T-helper 17 cell (primary cell): ENCODE results near the gene TUBGCP2. TPM values are rescaled to one million over a fixed set of nuclear protein-coding genes. Genes with fewer than 3 reads are reported as not detected.

ENCODE experiments used
- ATAC-seq: fragments of 150-1000 bp; cut with Tn5 transposase; 2 replicates; pipeline ENCODE4 v1.10.0; 2021; ENCODE audit warnings: mild to moderate bottlenecking, moderate library complexity
- DNase-seq, 3 donors: peaks; one replicate each; pipeline versions ENCODE4 v3.0.0 to v3.0.0-alpha.2; 2020 to 2021
- H3K9me3 ChIP-seq: one replicate; pipeline ENCODE4 v1.7.0; 2013; ENCODE audit warnings: low read length, mild to moderate bottlenecking; ENCODE audit not compliant: control insufficient read depth, poor library complexity, severe bottlenecking
- H3K27ac Mint-ChIP-seq: one replicate; pipeline ENCODE4 v1.8.0; 2022; ENCODE audit warnings: mild to moderate bottlenecking, moderate library complexity, mixed read lengths
- H3K27me3 Mint-ChIP-seq: one replicate; pipeline ENCODE4 v1.8.0; 2022; ENCODE audit warnings: mixed read lengths
- H3K36me3 Mint-ChIP-seq: one replicate; pipeline ENCODE4 v1.8.0; 2022; ENCODE audit warnings: low read depth, mixed read lengths
- H3K4me1 Mint-ChIP-seq: one replicate; pipeline ENCODE4 v1.8.0; 2022; ENCODE audit warnings: mild to moderate bottlenecking, mixed read lengths
- H3K4me3 Mint-ChIP-seq: one replicate; pipeline ENCODE4 v1.8.0; 2022; ENCODE audit warnings: mild to moderate bottlenecking, moderate library complexity, mixed read lengths
- total RNA-seq, 4 donors: library from RNA in 2 of 4; stranded (reverse) in 2 of 4; gene quantifications; one replicate each; pipeline ENCODE4 v1.2.3 and lab custom pipeline; 2022 to 2026

The TUBGCP2 gene
- total RNA-seq, 2 donors from 2014 or later, result 73.6 to 75.4 TPM

GRCh38 chr10:133295426-133296320 is 13.0 kb downstream of the TUBGCP2 start:
- Mint-ChIP-seq H3K27me3 (no peaks in the 10 kb centered on the region), H3K4me1 (peaks cover 5% of the 10 kb centered on the region), H3K4me3 (no peak overlapping the region), H3K36me3 (no peaks in the 10 kb centered on the region), H3K27ac (no peak overlapping the region)
- no peak for ATAC-seq
- no peaks in the 10 kb centered on the region for H3K9me3 ChIP-seq
- no peak for DNase-seq

- Mint-ChIP-seq H3K36me3 (no peaks in the 10 kb centered on the region), H3K27ac (no peak overlapping the region), H3K4me1 (peaks cover 3% of the 10 kb centered on the region), H3K27me3 (no peaks in the 10 kb centered on the region), H3K4me3 (no peak overlapping the region)
- no peaks in the 10 kb centered on the region for H3K9me3 ChIP-seq
- ATAC-seq, result no peak
- no peak for DNase-seq
These were observed 14.5 kb downstream of the TUBGCP2 start for GRCh38 chr10:133294189-133294588.

GRCh38 chr10:133293810-133294119 is 14.9 kb downstream of the TUBGCP2 start:
- Mint-ChIP-seq H3K27me3 (no peaks in the 10 kb centered on the region), H3K4me1 (peaks cover 3% of the 10 kb centered on the region), H3K36me3 (no peaks in the 10 kb centered on the region), H3K4me3 (no peak overlapping the region), H3K27ac (no peak overlapping the region)
- H3K9me3 ChIP-seq, result no peaks in the 10 kb centered on the region
- DNase-seq, result no peak
- ATAC-seq, result no peak

- H3K4me3 Mint-ChIP-seq, result no peak overlapping the region
- peaks cover 3% of the 10 kb centered on the region for H3K4me1 Mint-ChIP-seq
- H3K36me3 Mint-ChIP-seq, result no peaks in the 10 kb centered on the region
- DNase-seq, result no peak
- no peak overlapping the region for H3K27ac Mint-ChIP-seq
- H3K27me3 Mint-ChIP-seq, result no peaks in the 10 kb centered on the region
- H3K9me3 ChIP-seq, result no peaks in the 10 kb centered on the region
- peak; percentile 40 for ATAC-seq
These were observed 15.5 kb downstream of the TUBGCP2 start for GRCh38 chr10:133292919-133293809.

- Mint-ChIP-seq H3K27me3 (no peaks in the 10 kb centered on the region), H3K4me1 (peaks cover 8% of the 10 kb centered on the region), H3K36me3 (peaks cover 9% of the 10 kb centered on the region), H3K4me3 (no peak overlapping the region), H3K27ac (no peak overlapping the region)
- no peaks in the 10 kb centered on the region for H3K9me3 ChIP-seq
- no peak for DNase-seq
- no peak for ATAC-seq
These were observed 18.9 kb downstream of the TUBGCP2 start for GRCh38 chr10:133289761-133290160.

- H3K9me3 ChIP-seq, result no peaks in the 10 kb centered on the region
- Mint-ChIP-seq H3K4me3 (no peak overlapping the region), H3K36me3 (peaks cover 14% of the 10 kb centered on the region), H3K27me3 (no peaks in the 10 kb centered on the region), H3K4me1 (peaks cover 8% of the 10 kb centered on the region), H3K27ac (no peak overlapping the region)
- no peak for ATAC-seq
- DNase-seq, result no peak
These were observed 20.7 kb downstream of the TUBGCP2 start for GRCh38 chr10:133287832-133288500.

GRCh38 chr10:133286366-133286765 is 22.3 kb downstream of the TUBGCP2 start:
- ATAC-seq, result no peak
- Mint-ChIP-seq H3K36me3 (peaks cover 14% of the 10 kb centered on the region), H3K4me1 (peaks cover 8% of the 10 kb centered on the region), H3K27me3 (no peaks in the 10 kb centered on the region), H3K27ac (no peak overlapping the region), H3K4me3 (no peak overlapping the region)
- no peaks in the 10 kb centered on the region for H3K9me3 ChIP-seq
- DNase-seq, result no peak

- H3K9me3 ChIP-seq, result no peaks in the 10 kb centered on the region
- H3K27me3 Mint-ChIP-seq, result no peaks in the 10 kb centered on the region
- no peak for ATAC-seq
- peaks cover 14% of the 10 kb centered on the region for H3K36me3 Mint-ChIP-seq
- DNase-seq, result no peak
- peaks cover 8% of the 10 kb centered on the region for H3K4me1 Mint-ChIP-seq
- no peak overlapping the region for H3K27ac Mint-ChIP-seq
- H3K4me3 Mint-ChIP-seq, result no peak overlapping the region
These were observed 23.5 kb downstream of the TUBGCP2 start for GRCh38 chr10:133285217-133285616.

GRCh38 chr10:133283931-133284330 is 24.7 kb downstream of the TUBGCP2 start:
- peaks cover 14% of the 10 kb centered on the region for H3K36me3 Mint-ChIP-seq
- H3K27ac Mint-ChIP-seq, result no peak overlapping the region
- no peak overlapping the region for H3K4me3 Mint-ChIP-seq
- no peaks in the 10 kb centered on the region for H3K9me3 ChIP-seq
- H3K27me3 Mint-ChIP-seq, result no peaks in the 10 kb centered on the region
- ATAC-seq, result no peak
- DNase-seq, result no peak
- H3K4me1 Mint-ChIP-seq, result peaks cover 15% of the 10 kb centered on the region

GRCh38 chr10:133282846-133283390 is 25.8 kb downstream of the TUBGCP2 start:
- DNase-seq (no peak), ATAC-seq (no peak)
- Mint-ChIP-seq H3K36me3 (peaks cover 14% of the 10 kb centered on the region), H3K4me3 (no peak overlapping the region), H3K4me1 (peaks cover 22% of the 10 kb centered on the region), H3K27me3 (no peaks in the 10 kb centered on the region), H3K27ac (no peak overlapping the region)
- no peaks in the 10 kb centered on the region for H3K9me3 ChIP-seq

- peaks cover 25% of the 10 kb centered on the region for H3K4me1 Mint-ChIP-seq
- no peaks in the 10 kb centered on the region for H3K9me3 ChIP-seq
- ATAC-seq (no peak), DNase-seq (no peak)
- H3K27ac Mint-ChIP-seq, result no peak overlapping the region
- H3K36me3 Mint-ChIP-seq, result peaks cover 14% of the 10 kb centered on the region
- H3K4me3 Mint-ChIP-seq, result no peak overlapping the region
- H3K27me3 Mint-ChIP-seq, result no peaks in the 10 kb centered on the region
These were observed 26.9 kb downstream of the TUBGCP2 start for GRCh38 chr10:133281628-133282372.

GRCh38 chr10:133281084-133281483 is 27.6 kb downstream of the TUBGCP2 start:
- Mint-ChIP-seq H3K27ac (no peak overlapping the region), H3K4me3 (no peak overlapping the region), H3K4me1 (peaks cover 21% of the 10 kb centered on the region), H3K36me3 (peaks cover 7% of the 10 kb centered on the region), H3K27me3 (no peaks in the 10 kb centered on the region)
- H3K9me3 ChIP-seq, result no peaks in the 10 kb centered on the region
- ATAC-seq, result no peak
- DNase-seq, result no peak
